ENCODE data around the gene TBC1D7. TPM values are rescaled to one million over a fixed set of nuclear protein-coding genes. Genes with fewer than 3 reads are reported as not detected.

Gene TBC1D7
- total RNA-seq, 1 experiment from 2014 or later = 29.2 TPM

GRCh38 chr6:13359287-13359686 is 30.9 kb upstream of the TBC1D7 start:
- POLR2A ChIA-PET (ENCODE audit: unreplicated experiment) = no interaction called here
- Histone ChIP-seq H3K9me2 (ENCODE audit: insufficient read depth) (no peaks in the 10 kb centered on the region), H3F3A (ENCODE audit: insufficient read depth, low read depth) (peaks cover 18% of the 10 kb centered on the region), H3K27me3 (ENCODE audit: insufficient read depth, low read depth) (no peaks in the 10 kb centered on the region), H3K4me3 (no peak overlapping the region), H3K27ac (no peak overlapping the region), H3K9me3 (ENCODE audit: insufficient read depth, low read depth) (no peaks in the 10 kb centered on the region), H3K36me3 (ENCODE audit: low read depth) (no peaks in the 10 kb centered on the region), H3K4me1 (replicated peaks; ENCODE audit: insufficient read depth) (peaks cover 36% of the 10 kb centered on the region), H2AFZ (no peak overlapping the region), H4K20me1 (ENCODE audit: insufficient read depth) (no peaks in the 10 kb centered on the region), H3K4me2 (no peak overlapping the region), H3K79me2 (ENCODE audit: low read depth) (no peaks in the 10 kb centered on the region)
- CTCF ChIA-PET = no interaction called here
- TF ChIP-seq CTCF (conservative IDR thresholded peaks at IDR 0.05) = no peak
- TF ChIP-seq EZH2 (IDR thresholded peaks at IDR 0.05; ENCODE audit: low read depth) = no peak
- no TSS peak for BruUV-seq (replicated peaks)
- intact Hi-C loops (cut with micrococcal nuclease; ENCODE audit: unreplicated experiment) = no loop called here
- DNase-seq = no peak

- CTCF ChIA-PET = no interaction called here
Measured at GRCh38 chr6:13358511-13358910, 30.2 kb upstream of the TBC1D7 start.

GRCh38 chr6:13357551-13358075 is 29.3 kb upstream of the TBC1D7 start:
- Histone ChIP-seq H3K79me2 (ENCODE audit: low read depth) (no peaks in the 10 kb centered on the region), H3K9me3 (ENCODE audit: insufficient read depth, low read depth) (no peaks in the 10 kb centered on the region), H3K9me2 (ENCODE audit: insufficient read depth) (no peaks in the 10 kb centered on the region), H4K20me1 (ENCODE audit: insufficient read depth) (no peaks in the 10 kb centered on the region), H3K27me3 (ENCODE audit: insufficient read depth, low read depth) (no peaks in the 10 kb centered on the region), H3K4me3 (no peak overlapping the region), H3K4me2 (no peak overlapping the region), H3K4me1 (replicated peaks; ENCODE audit: insufficient read depth) (peaks cover 44% of the 10 kb centered on the region), H3K27ac (no peak overlapping the region), H3F3A (ENCODE audit: insufficient read depth, low read depth) (peaks cover 25% of the 10 kb centered on the region), H2AFZ (no peak overlapping the region), H3K36me3 (ENCODE audit: low read depth) (no peaks in the 10 kb centered on the region)
- intact Hi-C loops (cut with micrococcal nuclease; ENCODE audit: unreplicated experiment) = no loop called here
- ChIA-PET CTCF (interaction anchor here (0.5 to 0.6 kb wide), 2 partner anchors 22 to 1768 kb away, joined by 5 to 7 read pairs; no protein-coding TSS in a partner anchor), POLR2A (ENCODE audit: unreplicated experiment) (no interaction called here)
- no peak for DNase-seq
- no peak for TF ChIP-seq EZH2 (IDR thresholded peaks at IDR 0.05; ENCODE audit: low read depth)
- no peak for TF ChIP-seq CTCF (conservative IDR thresholded peaks at IDR 0.05)
- BruUV-seq (replicated peaks) = no TSS peak

More at GRCh38 chr6:13358511-13358910, 30.2 kb upstream of the TBC1D7 start:
- DNase-seq = no peak
- intact Hi-C loops (cut with micrococcal nuclease; ENCODE audit: unreplicated experiment) = no loop called here
- no peaks in the 10 kb centered on the region for H4K20me1 ChIP-seq (ENCODE audit: insufficient read depth)
- H3K9me3 ChIP-seq (ENCODE audit: insufficient read depth, low read depth) = no peaks in the 10 kb centered on the region
- no peaks in the 10 kb centered on the region for H3K79me2 ChIP-seq (ENCODE audit: low read depth)
- POLR2A ChIA-PET (ENCODE audit: unreplicated experiment) = no interaction called here
- H3K4me2 ChIP-seq = no peak overlapping the region
- BruUV-seq (replicated peaks) = no TSS peak
- H3K4me1 ChIP-seq (replicated peaks; ENCODE audit: insufficient read depth) = peaks cover 43% of the 10 kb centered on the region
- H3K9me2 ChIP-seq (ENCODE audit: insufficient read depth) = no peaks in the 10 kb centered on the region
- H3K27ac ChIP-seq = no peak overlapping the region
- H3K36me3 ChIP-seq (ENCODE audit: low read depth) = no peaks in the 10 kb centered on the region
- H3K4me3 ChIP-seq = no peak overlapping the region
- H3F3A ChIP-seq (ENCODE audit: insufficient read depth, low read depth) = peaks cover 25% of the 10 kb centered on the region
- H3K27me3 ChIP-seq (ENCODE audit: insufficient read depth, low read depth) = no peaks in the 10 kb centered on the region
- H2AFZ ChIP-seq = no peak overlapping the region
- TF ChIP-seq EZH2 (IDR thresholded peaks at IDR 0.05; ENCODE audit: low read depth) (no peak), CTCF (conservative IDR thresholded peaks at IDR 0.05) (no peak)

Measured in PC-9 (cell line).